ENCODE measurements around the gene NREP.

The NREP gene

GRCh38 chr5:111699324-111699723 lies 57.7 kb downstream of the NREP start:
- no peak for DNase-seq

- no peak for DNase-seq
Measured at GRCh38 chr5:111697881-111698757, 58.9 kb downstream of the NREP start.

- DNase-seq: no peak
Measured at GRCh38 chr5:111697215-111697614, 59.8 kb downstream of the NREP start.

- DNase-seq: no peak
Measured at GRCh38 chr5:111695991-111696390, 61.0 kb downstream of the NREP start.

- DNase-seq: no peak
Measured at GRCh38 chr5:111694133-111694532, 62.9 kb downstream of the NREP start.

GRCh38 chr5:111691914-111692313 lies 65.1 kb downstream of the NREP start:
- DNase-seq: no peak

GRCh38 chr5:111691508-111691907 lies 65.5 kb downstream of the NREP start:
- no peak for DNase-seq

GRCh38 chr5:111689357-111689935 lies 67.5 kb downstream of the NREP start:
- DNase-seq: no peak

- no peak for DNase-seq
Measured at GRCh38 chr5:111685969-111686368, 71.0 kb downstream of the NREP start.

- DNase-seq: no peak
Measured at GRCh38 chr5:111682641-111683040, 74.4 kb downstream of the NREP start.

GRCh38 chr5:111682121-111682520 lies 74.9 kb downstream of the NREP start:
- DNase-seq: no peak

- DNase-seq: peak; percentile 41
Measured at GRCh38 chr5:111681414-111682120, 75.4 kb downstream of the NREP start.

GRCh38 chr5:111680737-111681413 lies 76.1 kb downstream of the NREP start:
- DNase-seq: peak; percentile 72

GRCh38 chr5:111679611-111680010 lies 77.4 kb downstream of the NREP start:
- no peak for DNase-seq
